Tibial nerve (tissue), 4 donors: Measurements from ENCODE around the gene ULBP2.
"Not testable (repeated sequence)": the region's sequence is repeated elsewhere in the genome, so short reads cannot be mapped to it uniquely, and the experiment has no call there.

ENCODE experiments used
- EP300 ChIP-seq, 2 donors: sonication (generic); formaldehyde crosslinking; IDR thresholded peaks; one replicate each; pipeline ENCODE4 v1.6.1; 2017; ENCODE audit warnings: antibody characterized with exemption in 2 of 2, mild to moderate bottlenecking in 1 of 2
- POLR2A ChIP-seq, 2 donors: fragments of 450-650 bp; IDR thresholded peaks; one replicate each; pipeline ENCODE4 v1.6.1; 2017; ENCODE audit warnings: antibody characterized with exemption in 2 of 2, mild to moderate bottlenecking in 2 of 2, moderate library complexity in 2 of 2
- TF ChIP-seq, protein P1 (sequence below), 5 experiments: fragments of 200-600 bp in 3 of 5; fragments of 450-650 bp in 2 of 5; sonication (generic) in 3 of 5; IDR thresholded peaks; one replicate each; pipeline ENCODE4 v1.5.1; 2016 to 2019; ENCODE audit warnings: antibody characterized with exemption in 5 of 5, mild to moderate bottlenecking in 3 of 5, moderate library complexity in 2 of 5

DNA sequence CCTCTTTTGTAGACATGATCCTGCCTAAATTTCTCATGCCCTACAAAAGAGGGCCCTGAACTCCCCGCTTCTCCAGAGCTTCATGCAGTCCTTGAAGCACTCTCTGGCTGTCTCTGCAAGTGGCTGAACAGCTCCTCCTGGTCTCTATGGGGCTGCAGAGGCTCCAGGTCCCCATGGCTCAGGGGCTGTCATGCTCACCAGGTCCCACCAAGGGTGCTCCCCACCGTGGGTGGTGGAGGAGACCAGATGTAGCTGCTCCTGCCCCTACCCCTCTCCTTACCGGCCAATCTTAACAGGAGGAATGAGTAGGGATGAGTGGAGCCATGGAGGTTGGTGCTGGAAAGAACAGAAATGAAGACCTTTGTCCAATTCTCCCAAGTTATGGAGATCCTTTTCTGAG is 29.1 kb upstream of the ULBP2 start:
- TF ChIP-seq POLR2A, EP300 (IDR thresholded peaks at IDR 0.05): not testable (repeated sequence)
- TF ChIP-seq, protein P1, sequence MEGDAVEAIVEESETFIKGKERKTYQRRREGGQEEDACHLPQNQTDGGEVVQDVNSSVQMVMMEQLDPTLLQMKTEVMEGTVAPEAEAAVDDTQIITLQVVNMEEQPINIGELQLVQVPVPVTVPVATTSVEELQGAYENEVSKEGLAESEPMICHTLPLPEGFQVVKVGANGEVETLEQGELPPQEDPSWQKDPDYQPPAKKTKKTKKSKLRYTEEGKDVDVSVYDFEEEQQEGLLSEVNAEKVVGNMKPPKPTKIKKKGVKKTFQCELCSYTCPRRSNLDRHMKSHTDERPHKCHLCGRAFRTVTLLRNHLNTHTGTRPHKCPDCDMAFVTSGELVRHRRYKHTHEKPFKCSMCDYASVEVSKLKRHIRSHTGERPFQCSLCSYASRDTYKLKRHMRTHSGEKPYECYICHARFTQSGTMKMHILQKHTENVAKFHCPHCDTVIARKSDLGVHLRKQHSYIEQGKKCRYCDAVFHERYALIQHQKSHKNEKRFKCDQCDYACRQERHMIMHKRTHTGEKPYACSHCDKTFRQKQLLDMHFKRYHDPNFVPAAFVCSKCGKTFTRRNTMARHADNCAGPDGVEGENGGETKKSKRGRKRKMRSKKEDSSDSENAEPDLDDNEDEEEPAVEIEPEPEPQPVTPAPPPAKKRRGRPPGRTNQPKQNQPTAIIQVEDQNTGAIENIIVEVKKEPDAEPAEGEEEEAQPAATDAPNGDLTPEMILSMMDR (IDR thresholded peaks at IDR 0.05): not testable (repeated sequence)
